ENCODE results near the gene BDH1.

The BDH1 gene

DNA sequence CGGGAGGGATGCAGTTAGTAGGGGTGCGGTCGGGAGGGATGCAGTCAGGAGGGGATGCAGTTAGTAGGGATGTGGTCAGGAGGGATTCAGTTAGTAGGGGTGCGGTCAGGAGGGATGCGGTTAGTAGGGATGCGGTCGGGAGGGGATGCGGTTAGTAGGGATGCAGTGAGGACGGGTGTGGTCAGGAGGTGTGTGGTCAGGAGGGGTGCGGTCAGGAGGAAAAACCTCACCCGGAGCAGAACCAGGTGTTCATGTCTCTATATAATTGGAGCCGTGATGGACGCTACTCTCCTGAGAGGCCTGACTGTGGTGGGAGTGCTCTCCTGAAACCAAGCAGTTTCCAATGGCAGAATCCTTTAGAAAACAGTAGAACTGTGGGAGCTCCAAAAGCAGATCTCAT lies 95.8 kb downstream of the BDH1 start:
- DNase-seq (ENCODE audit: low read depth in 2 of 2): no peak
